Activated CD8-positive, alpha-beta T cell treated with anti-CD3 and anti-CD28 coated beads, Interleukin-2, amount 10 ng/mL, durations not matched to agents 7 days and 5 days (primary cell): Measurements from ENCODE around the gene ALDH4A1. TPM values are rescaled to one million over a fixed set of nuclear protein-coding genes. Genes with fewer than 3 reads are reported as not detected.
A peak's percentile ranks its signal among the peaks of the same experiment; 100 is the strongest.

Experiments used
- ATAC-seq: fragments of 150-1000 bp; cut with Tn5 transposase; one replicate; pipeline ENCODE4 v1.10.0; 2021; ENCODE audit warnings: moderate library complexity
- CTCF ChIA-PET: fragments of 350-600 bp; sonication (Branson Sonifier 250); formaldehyde crosslinking; loops from one replicate; lab custom pipeline; 2021; ENCODE audit warnings: antibody characterized with exemption; lab: Charles Lee
- POLR2A ChIA-PET: fragments of 350-600 bp; sonication (Branson Sonifier 250); formaldehyde crosslinking; loops from one replicate; lab custom pipeline; 2021; ENCODE audit warnings: antibody characterized with exemption; lab: Charles Lee
- DNase-seq: peaks from one replicate; pipeline ENCODE4 v3.0.0-alpha.2; 2020
- H3K27ac Mint-ChIP-seq: one replicate; pipeline ENCODE4 v1.8.0; 2021; ENCODE audit warnings: mild to moderate bottlenecking, mixed read lengths
- H3K27me3 Mint-ChIP-seq: one replicate; pipeline ENCODE4 v1.8.0; 2021; ENCODE audit warnings: low read depth, mixed read lengths
- H3K36me3 Mint-ChIP-seq: one replicate; pipeline ENCODE4 v1.8.0; 2021; ENCODE audit warnings: low read depth, mixed read lengths
- H3K4me1 Mint-ChIP-seq: one replicate; pipeline ENCODE4 v1.8.0; 2021; ENCODE audit warnings: low read depth, mixed read lengths
- H3K4me3 Mint-ChIP-seq: one replicate; pipeline ENCODE4 v1.8.0; 2021; ENCODE audit warnings: mild to moderate bottlenecking, mixed read lengths
- H3K9me3 Mint-ChIP-seq: one replicate; pipeline ENCODE4 v1.8.0; 2022; ENCODE audit warnings: mixed read lengths; ENCODE audit not compliant: insufficient read depth
- total RNA-seq, 2 experiments: library from RNA; stranded (reverse); gene quantifications; one replicate each; pipeline ENCODE4 v1.2.3, GENCODE V29; 2021

ALDH4A1 gene
- total RNA-seq, 2 experiments from 2014 or later, result 4.2 to 4.3 TPM

- no peaks in the 10 kb centered on the region for H3K4me1 Mint-ChIP-seq
- H3K36me3 Mint-ChIP-seq, result no peaks in the 10 kb centered on the region
- ATAC-seq, result no peak
- no peaks in the 10 kb centered on the region for H3K27me3 Mint-ChIP-seq
- POLR2A ChIA-PET, result no interaction called here
- no peak for DNase-seq
- CTCF ChIA-PET, result no interaction called here
- H3K27ac Mint-ChIP-seq, result no peak overlapping the region
- no peak overlapping the region for H3K4me3 Mint-ChIP-seq
- H3K9me3 Mint-ChIP-seq, result no peaks in the 10 kb centered on the region
These were observed 20.5 kb downstream of the ALDH4A1 start for GRCh38 chr1:18881642-18882431.

GRCh38 chr1:18881164-18881563 is 21.2 kb downstream of the ALDH4A1 start:
- POLR2A ChIA-PET, result no interaction called here
- H3K27ac Mint-ChIP-seq, result peak overlapping the region; percentile 23

GRCh38 chr1:18880585-18880984 is 21.8 kb downstream of the ALDH4A1 start:
- H3K9me3 Mint-ChIP-seq, result no peaks in the 10 kb centered on the region
- ATAC-seq (no peak), DNase-seq (no peak)
- H3K4me1 Mint-ChIP-seq, result no peaks in the 10 kb centered on the region
- H3K36me3 Mint-ChIP-seq, result no peaks in the 10 kb centered on the region
- no peak overlapping the region for H3K4me3 Mint-ChIP-seq
- ChIA-PET CTCF (no interaction called here), POLR2A (no interaction called here)
- H3K27ac Mint-ChIP-seq, result no peak overlapping the region
- no peaks in the 10 kb centered on the region for H3K27me3 Mint-ChIP-seq

More at GRCh38 chr1:18881164-18881563, 21.2 kb downstream of the ALDH4A1 start:
- CTCF ChIA-PET, result no interaction called here
- no peak overlapping the region for H3K4me3 Mint-ChIP-seq
- no peaks in the 10 kb centered on the region for H3K36me3 Mint-ChIP-seq
- ATAC-seq, result no peak
- no peaks in the 10 kb centered on the region for H3K27me3 Mint-ChIP-seq
- no peaks in the 10 kb centered on the region for H3K4me1 Mint-ChIP-seq
- no peaks in the 10 kb centered on the region for H3K9me3 Mint-ChIP-seq
- no peak for DNase-seq

- POLR2A ChIA-PET, result no interaction called here
- no peaks in the 10 kb centered on the region for H3K4me1 Mint-ChIP-seq
These were observed 22.5 kb downstream of the ALDH4A1 start for GRCh38 chr1:18879791-18880309.

GRCh38 chr1:18879215-18879790 is 23.1 kb downstream of the ALDH4A1 start:
- ATAC-seq (no peak), DNase-seq (no peak)
- POLR2A ChIA-PET, result no interaction called here
- Mint-ChIP-seq H3K36me3 (no peaks in the 10 kb centered on the region), H3K9me3 (no peaks in the 10 kb centered on the region), H3K4me1 (no peaks in the 10 kb centered on the region), H3K27me3 (no peaks in the 10 kb centered on the region), H3K27ac (no peak overlapping the region), H3K4me3 (no peak overlapping the region)
- CTCF ChIA-PET, result no interaction called here

More at GRCh38 chr1:18879791-18880309, 22.5 kb downstream of the ALDH4A1 start:
- Mint-ChIP-seq H3K27ac (no peak overlapping the region), H3K27me3 (no peaks in the 10 kb centered on the region), H3K36me3 (no peaks in the 10 kb centered on the region), H3K9me3 (no peaks in the 10 kb centered on the region), H3K4me3 (no peak overlapping the region)
- ATAC-seq (no peak), DNase-seq (no peak)
- CTCF ChIA-PET, result no interaction called here

- Mint-ChIP-seq H3K4me1 (no peaks in the 10 kb centered on the region), H3K4me3 (no peak overlapping the region), H3K36me3 (no peaks in the 10 kb centered on the region), H3K27me3 (no peaks in the 10 kb centered on the region), H3K27ac (no peak overlapping the region), H3K9me3 (no peaks in the 10 kb centered on the region)
- DNase-seq, result no peak
- ChIA-PET CTCF (interaction anchor here (0.6 kb wide), 1 partner anchor 288 kb away, joined by 3 read pairs; no protein-coding TSS in a partner anchor), POLR2A (no interaction called here)
- ATAC-seq, result no peak
These were observed 23.7 kb downstream of the ALDH4A1 start for GRCh38 chr1:18878538-18879214.

GRCh38 chr1:18877282-18877681 is 25.1 kb downstream of the ALDH4A1 start:
- ATAC-seq (no peak), DNase-seq (no peak)
- no peaks in the 10 kb centered on the region for H3K36me3 Mint-ChIP-seq
- H3K4me1 Mint-ChIP-seq, result no peaks in the 10 kb centered on the region
- CTCF ChIA-PET, result interaction anchor here (1.0 kb wide), 1 partner anchor 26 kb away, joined by 3 read pairs; the partner anchor contains the start of gene ALDH4A1
- no peak overlapping the region for H3K4me3 Mint-ChIP-seq
- H3K9me3 Mint-ChIP-seq, result no peaks in the 10 kb centered on the region
- H3K27me3 Mint-ChIP-seq, result no peaks in the 10 kb centered on the region
- no peak overlapping the region for H3K27ac Mint-ChIP-seq
- POLR2A ChIA-PET, result no interaction called here

GRCh38 chr1:18876210-18876609 is 26.1 kb downstream of the ALDH4A1 start:
- DNase-seq (no peak), ATAC-seq (no peak)
- Mint-ChIP-seq H3K27ac (no peak overlapping the region), H3K36me3 (no peaks in the 10 kb centered on the region), H3K9me3 (no peaks in the 10 kb centered on the region), H3K4me3 (no peak overlapping the region), H3K4me1 (no peaks in the 10 kb centered on the region), H3K27me3 (no peaks in the 10 kb centered on the region)
- POLR2A ChIA-PET, result no interaction called here
- CTCF ChIA-PET, result interaction anchor here (0.9 to 2.7 kb wide), 4 partner anchors 8 to 279 kb away, joined by 3 to 13 read pairs (median 9); partner anchors contain the start of gene ALDH4A1

- H3K27me3 Mint-ChIP-seq, result no peaks in the 10 kb centered on the region
- no peak overlapping the region for H3K4me3 Mint-ChIP-seq
- no peaks in the 10 kb centered on the region for H3K4me1 Mint-ChIP-seq
- POLR2A ChIA-PET, result no interaction called here
- no peaks in the 10 kb centered on the region for H3K9me3 Mint-ChIP-seq
- CTCF ChIA-PET, result interaction anchor here (0.6 to 2.7 kb wide), 9 partner anchors 8 to 278 kb away, joined by 3 to 13 read pairs (median 4); partner anchors contain the start of gene ALDH4A1
- no peak overlapping the region for H3K27ac Mint-ChIP-seq
- H3K36me3 Mint-ChIP-seq, result no peaks in the 10 kb centered on the region
- DNase-seq, result no peak
- ATAC-seq, result no peak
These were observed 26.6 kb downstream of the ALDH4A1 start for GRCh38 chr1:18875796-18876128.

GRCh38 chr1:18875107-18875795 is 27.1 kb downstream of the ALDH4A1 start:
- ChIA-PET POLR2A (no interaction called here), CTCF (interaction anchor here (0.6 to 2.7 kb wide), 10 partner anchors 9 to 278 kb away, joined by 3 to 13 read pairs (median 4); partner anchors contain the start of gene ALDH4A1)
- no peak overlapping the region for H3K4me3 Mint-ChIP-seq
- ATAC-seq, result peak; percentile 79
- no peaks in the 10 kb centered on the region for H3K36me3 Mint-ChIP-seq
- peak; percentile 75 for DNase-seq
- no peak overlapping the region for H3K27ac Mint-ChIP-seq
- no peaks in the 10 kb centered on the region for H3K4me1 Mint-ChIP-seq
- H3K9me3 Mint-ChIP-seq, result no peaks in the 10 kb centered on the region
- no peaks in the 10 kb centered on the region for H3K27me3 Mint-ChIP-seq

GRCh38 chr1:18874600-18874999 is 27.8 kb downstream of the ALDH4A1 start:
- Mint-ChIP-seq H3K9me3 (no peaks in the 10 kb centered on the region), H3K27me3 (no peaks in the 10 kb centered on the region), H3K36me3 (no peaks in the 10 kb centered on the region), H3K4me3 (no peak overlapping the region), H3K27ac (no peak overlapping the region), H3K4me1 (no peaks in the 10 kb centered on the region)
- CTCF ChIA-PET, result interaction anchor here (0.9 to 2.7 kb wide), 7 partner anchors 9 to 277 kb away, joined by 3 to 13 read pairs (median 4); no protein-coding TSS in a partner anchor
- no peak for DNase-seq
- POLR2A ChIA-PET, result no interaction called here
- ATAC-seq, result no peak
